Liver (tissue), 9 donors: Measurements from ENCODE around the gene MEGF6. TPM values are rescaled to one million over a fixed set of nuclear protein-coding genes. Genes with fewer than 3 reads are reported as not detected.

ENCODE experiments used
- DNase-seq: peaks from one replicate; pipeline ENCODE4 v3.0.0-alpha.2; 2017; ENCODE audit warnings: low spot score
- H3K27ac ChIP-seq, 2 donors: one replicate each; pipeline ENCODE4 v1.7.0; 2013; ENCODE audit warnings: inconsistent platforms in 2 of 2, low read length in 2 of 2, control low read depth in 1 of 2, low read depth in 1 of 2, mild to moderate bottlenecking in 1 of 2
- H3K27me3 ChIP-seq, 4 donors: one replicate each; pipeline versions ENCODE4 v1.6.1 to v1.7.0; 2013; ENCODE audit warnings: low read length in 3 of 4, inconsistent platforms in 1 of 4, mild to moderate bottlenecking in 1 of 4, moderate library complexity in 1 of 4; ENCODE audit not compliant: control insufficient read depth in 4 of 4, insufficient read depth in 4 of 4
- H3K36me3 ChIP-seq, 4 donors: one replicate each; pipeline versions ENCODE4 v1.6.1 to v1.7.0; 2013; ENCODE audit warnings: low read length in 3 of 4, mild to moderate bottlenecking in 3 of 4, low read depth in 1 of 4, moderate library complexity in 1 of 4; ENCODE audit not compliant: control insufficient read depth in 4 of 4, insufficient read depth in 3 of 4
- H3K4me1 ChIP-seq, 4 donors: one replicate each; pipeline versions ENCODE4 v1.6.1 to v1.7.0; 2013; ENCODE audit warnings: low read length in 3 of 4, mild to moderate bottlenecking in 3 of 4, moderate library complexity in 1 of 4; ENCODE audit not compliant: control insufficient read depth in 4 of 4, insufficient read depth in 4 of 4
- H3K4me3 ChIP-seq, 3 donors: one replicate each; pipeline versions ENCODE4 v1.6.1 to v1.7.0; 2013; ENCODE audit warnings: low read length in 3 of 3, control low read depth in 1 of 3, low read depth in 1 of 3, mild to moderate bottlenecking in 1 of 3
- H3K9ac ChIP-seq, 2 donors: one replicate each; pipeline ENCODE4 v1.7.0; 2013; ENCODE audit warnings: low read length in 2 of 2, mild to moderate bottlenecking in 2 of 2, moderate library complexity in 2 of 2, control low read depth in 1 of 2, low read depth in 1 of 2
- H3K9me3 ChIP-seq, 4 donors: one replicate each; pipeline versions ENCODE4 v1.6.1 to v1.7.0; 2013; ENCODE audit warnings: low read length in 3 of 4; ENCODE audit not compliant: control insufficient read depth in 4 of 4
- EGR1 ChIP-seq, 2 donors: IDR thresholded peaks; 2 replicates each; pipeline ENCODE4 v1.6.1; 2016 to 2018; ENCODE audit warnings: antibody characterized with exemption in 2 of 2, low read depth in 2 of 2
- FOXA1 ChIP-seq: IDR thresholded peaks from 2 replicates; pipeline ENCODE4 v1.6.1; 2016; ENCODE audit warnings: antibody characterized with exemption
- FOXA2 ChIP-seq: IDR thresholded peaks from 2 replicates; pipeline ENCODE4 v1.6.1; 2016; ENCODE audit warnings: antibody characterized with exemption
- GABPA ChIP-seq, 2 donors: IDR thresholded peaks in 1 of 2; conservative IDR thresholded peaks in 1 of 2; 2 replicates each; pipeline ENCODE4 v1.6.1; 2016; ENCODE audit warnings: antibody characterized with exemption in 2 of 2, mild to moderate bottlenecking in 1 of 2, moderate library complexity in 1 of 2
- HNF4A ChIP-seq, 2 donors: conservative IDR thresholded peaks; 2 replicates each; pipeline ENCODE4 v1.6.1; 2016; ENCODE audit warnings: antibody characterized with exemption in 2 of 2, mild to moderate bottlenecking in 2 of 2
- HNF4G ChIP-seq: IDR thresholded peaks from 2 replicates; pipeline ENCODE4 v1.6.1; 2016; ENCODE audit warnings: antibody characterized with exemption
- JUND ChIP-seq, 2 donors: IDR thresholded peaks; 2 replicates each; pipeline ENCODE4 v1.6.1; 2016; ENCODE audit warnings: antibody characterized with exemption in 2 of 2
- MAX ChIP-seq: IDR thresholded peaks from 2 replicates; pipeline ENCODE4 v1.6.1; 2016; ENCODE audit warnings: antibody characterized with exemption
- NR2F2 ChIP-seq: IDR thresholded peaks from 2 replicates; pipeline ENCODE4 v1.6.1; 2016; ENCODE audit warnings: antibody characterized with exemption
- RAD21 ChIP-seq, 2 donors: IDR thresholded peaks; 2 replicates each; pipeline ENCODE4 v1.6.1; 2016; ENCODE audit warnings: antibody characterized with exemption in 2 of 2, mild to moderate bottlenecking in 2 of 2
- REST ChIP-seq: IDR thresholded peaks from 2 replicates; pipeline ENCODE4 v1.6.1; 2016; ENCODE audit warnings: antibody characterized with exemption, mild to moderate bottlenecking
- RXRA ChIP-seq, 2 donors: IDR thresholded peaks; 2 replicates each; pipeline ENCODE4 v1.6.1; 2017 to 2018; ENCODE audit warnings: antibody characterized with exemption in 2 of 2, mild to moderate bottlenecking in 1 of 2
- SP1 ChIP-seq: IDR thresholded peaks from 2 replicates; pipeline ENCODE4 v1.6.1; 2018; ENCODE audit warnings: antibody characterized with exemption, mild to moderate bottlenecking
- YY1 ChIP-seq: IDR thresholded peaks from 2 replicates; pipeline ENCODE4 v1.6.1; 2016; ENCODE audit warnings: antibody characterized with exemption, mild to moderate bottlenecking
- WGBS: extraction: QIAGEN DNeasy Blood & Tissue Kit; methylation state at CpG from one replicate; pipeline ENCODE4 v1.1.7; 2013; 5-methylcytosine and 5-hydroxymethylcytosine counted together
- polyA plus RNA-seq, 2 donors: library from polyadenylated mRNA; stranded (reverse) in 1 of 2; unstranded in 1 of 2; fragments of 200-250 nt in 1 of 2; fragments of >200 nt in 1 of 2; fragmentation: Nextera tagmentation in 1 of 2; extraction: Ambion mirVana in 1 of 2; gene quantifications; one replicate each; pipeline versions ENCODE4 v1.2.1 to v1.2.3, GENCODE V29; 2013 to 2015
- total RNA-seq, 2 donors: library from RNA; depleted of rRNA; stranded (reverse); fragments of >200 nt; gene quantifications; one replicate each; pipeline ENCODE4 v1.2.3, GENCODE V29; 2014
- TF ChIP-seq, protein P1 (sequence below): fragments of 150-350 bp; IDR thresholded peaks from 2 replicates; pipeline ENCODE4 v1.5.1; 2017; ENCODE audit warnings: improper control_type of control experiment, low read depth, low read length; ENCODE audit not compliant: missing input control
- TF ChIP-seq, protein P2 (sequence below): IDR thresholded peaks from 2 replicates; pipeline ENCODE4 v1.6.1; 2016; ENCODE audit warnings: antibody characterized with exemption
- donor health status: healthy.
- donor health status: healthy.
- donor health status: healthy.
- donor health status: healthy.
- donor health status: healthy.

MEGF6 gene
- total and polyA plus RNA-seq, 4 donors, result 1.3 to 11.0 (median 4.0) TPM

GRCh38 chr1:3596663-3597598 is 14.4 kb downstream of the MEGF6 start:
- TF ChIP-seq, protein P1, sequence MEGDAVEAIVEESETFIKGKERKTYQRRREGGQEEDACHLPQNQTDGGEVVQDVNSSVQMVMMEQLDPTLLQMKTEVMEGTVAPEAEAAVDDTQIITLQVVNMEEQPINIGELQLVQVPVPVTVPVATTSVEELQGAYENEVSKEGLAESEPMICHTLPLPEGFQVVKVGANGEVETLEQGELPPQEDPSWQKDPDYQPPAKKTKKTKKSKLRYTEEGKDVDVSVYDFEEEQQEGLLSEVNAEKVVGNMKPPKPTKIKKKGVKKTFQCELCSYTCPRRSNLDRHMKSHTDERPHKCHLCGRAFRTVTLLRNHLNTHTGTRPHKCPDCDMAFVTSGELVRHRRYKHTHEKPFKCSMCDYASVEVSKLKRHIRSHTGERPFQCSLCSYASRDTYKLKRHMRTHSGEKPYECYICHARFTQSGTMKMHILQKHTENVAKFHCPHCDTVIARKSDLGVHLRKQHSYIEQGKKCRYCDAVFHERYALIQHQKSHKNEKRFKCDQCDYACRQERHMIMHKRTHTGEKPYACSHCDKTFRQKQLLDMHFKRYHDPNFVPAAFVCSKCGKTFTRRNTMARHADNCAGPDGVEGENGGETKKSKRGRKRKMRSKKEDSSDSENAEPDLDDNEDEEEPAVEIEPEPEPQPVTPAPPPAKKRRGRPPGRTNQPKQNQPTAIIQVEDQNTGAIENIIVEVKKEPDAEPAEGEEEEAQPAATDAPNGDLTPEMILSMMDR, result no peak
- TF ChIP-seq HNF4A (conservative IDR thresholded peaks at IDR 0.05), result no peak
- TF ChIP-seq GABPA (IDR thresholded peaks at IDR 0.05 in 1 of 2, conservative IDR thresholded peaks at IDR 0.05 in 1 of 2), result no peak
- TF ChIP-seq, protein P2, sequence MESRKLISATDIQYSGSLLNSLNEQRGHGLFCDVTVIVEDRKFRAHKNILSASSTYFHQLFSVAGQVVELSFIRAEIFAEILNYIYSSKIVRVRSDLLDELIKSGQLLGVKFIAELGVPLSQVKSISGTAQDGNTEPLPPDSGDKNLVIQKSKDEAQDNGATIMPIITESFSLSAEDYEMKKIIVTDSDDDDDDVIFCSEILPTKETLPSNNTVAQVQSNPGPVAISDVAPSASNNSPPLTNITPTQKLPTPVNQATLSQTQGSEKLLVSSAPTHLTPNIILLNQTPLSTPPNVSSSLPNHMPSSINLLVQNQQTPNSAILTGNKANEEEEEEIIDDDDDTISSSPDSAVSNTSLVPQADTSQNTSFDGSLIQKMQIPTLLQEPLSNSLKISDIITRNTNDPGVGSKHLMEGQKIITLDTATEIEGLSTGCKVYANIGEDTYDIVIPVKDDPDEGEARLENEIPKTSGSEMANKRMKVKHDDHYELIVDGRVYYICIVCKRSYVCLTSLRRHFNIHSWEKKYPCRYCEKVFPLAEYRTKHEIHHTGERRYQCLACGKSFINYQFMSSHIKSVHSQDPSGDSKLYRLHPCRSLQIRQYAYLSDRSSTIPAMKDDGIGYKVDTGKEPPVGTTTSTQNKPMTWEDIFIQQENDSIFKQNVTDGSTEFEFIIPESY, result no peak
- TF ChIP-seq FOXA2, result no peak
- TF ChIP-seq REST, result no peak
- TF ChIP-seq RXRA (IDR thresholded peaks at IDR 0.05), result no peak
- no peak for TF ChIP-seq FOXA1
- TF ChIP-seq EGR1 (IDR thresholded peaks at IDR 0.05; ENCODE audit: low read depth in 2 of 2), result no peak
- no peak for TF ChIP-seq HNF4G
- 79% methylated on average over 29 of the region's 29 CpGs for WGBS
- H3K36me3 ChIP-seq, result no peaks in the 10 kb centered on the region
- no peak overlapping the region for H3K27ac ChIP-seq
- peaks cover 0 to 7% (median 0%) of the 10 kb centered on the region in 4 donors for H3K4me1 ChIP-seq
- H3K9me3 ChIP-seq, result no peaks in the 10 kb centered on the region
- no peaks in the 10 kb centered on the region for H3K27me3 ChIP-seq
- H3K9ac ChIP-seq, result no peak overlapping the region
- no peak for DNase-seq
- no peak overlapping the region for H3K4me3 ChIP-seq

DNA sequence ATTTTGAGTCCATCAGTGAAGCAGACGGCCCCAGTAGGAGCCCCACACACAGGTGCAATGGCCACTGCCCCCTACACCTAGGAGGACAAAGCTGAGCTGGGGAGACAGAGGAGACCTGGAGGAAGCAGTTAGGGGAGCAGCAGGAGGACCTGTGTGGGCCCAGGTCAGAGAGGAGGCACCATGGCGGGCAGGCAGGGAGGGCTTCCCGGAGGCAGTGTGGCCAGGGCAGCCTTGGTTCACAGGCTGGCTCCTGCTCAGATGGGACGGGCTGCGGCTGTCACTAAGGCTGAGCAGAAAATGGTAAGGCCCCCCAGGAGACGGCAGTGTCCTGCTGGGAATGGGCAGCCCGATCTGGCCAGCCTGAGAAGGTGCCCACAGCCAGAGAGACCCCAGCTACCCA is 15.4 kb downstream of the MEGF6 start:
- Histone ChIP-seq H3K4me1 (peaks cover 0 to 7% (median 0%) of the 10 kb centered on the region in 4 donors), H3K27ac (no peak overlapping the region), H3K9me3 (no peaks in the 10 kb centered on the region), H3K4me3 (no peak overlapping the region), H3K36me3 (no peaks in the 10 kb centered on the region), H3K27me3 (no peaks in the 10 kb centered on the region), H3K9ac (no peak overlapping the region)
- DNase-seq, result no peak
- 88% methylated on average over 7 of the region's 7 CpGs for WGBS
- no peak for TF ChIP-seq REST
- TF ChIP-seq HNF4A (conservative IDR thresholded peaks at IDR 0.05), result no peak
- TF ChIP-seq EGR1 (IDR thresholded peaks at IDR 0.05; ENCODE audit: low read depth in 2 of 2), result no peak
- no peak for TF ChIP-seq MAX
- no peak for TF ChIP-seq JUND (IDR thresholded peaks at IDR 0.05)
- no peak for TF ChIP-seq SP1
- no peak for TF ChIP-seq GABPA (IDR thresholded peaks at IDR 0.05 in 1 of 2, conservative IDR thresholded peaks at IDR 0.05 in 1 of 2)
- no peak for TF ChIP-seq NR2F2
- TF ChIP-seq, protein P1, result no peak
- TF ChIP-seq FOXA1, result no peak
- no peak for TF ChIP-seq YY1
- TF ChIP-seq RXRA (IDR thresholded peaks at IDR 0.05), result no peak
- no peak for TF ChIP-seq RAD21 (IDR thresholded peaks at IDR 0.05)
